WTC11 (cell line): ENCODE results near the gene SHBG. TPM values are rescaled to one million over a fixed set of nuclear protein-coding genes. Genes with fewer than 3 reads are reported as not detected.

Experiments used
- ATAC-seq: fragments of 200-7000 bp; cut with Tn5 transposase; 2 replicates; pipeline ENCODE4 v1.10.0; 2021; ENCODE audit warnings: mild to moderate bottlenecking, moderate library complexity
- CTCF ChIA-PET: fragments of 300-600 bp; sonication (Branson Sonifier 250); formaldehyde crosslinking; loops from one replicate; lab custom pipeline; 2021; ENCODE audit warnings: antibody characterized with exemption; lab: Charles Lee
- POLR2A ChIA-PET: fragments of 350-600 bp; sonication (Branson Sonifier 250); formaldehyde crosslinking; loops from one replicate; lab custom pipeline; 2021; ENCODE audit warnings: antibody characterized with exemption; lab: Charles Lee
- DNase-seq: peaks from one replicate; pipeline ENCODE4 v3.0.0; 2021; ENCODE audit warnings: low spot score
- H3K27ac Mint-ChIP-seq: 2 replicates; pipeline ENCODE4 v1.8.0; 2021; ENCODE audit warnings: mixed read lengths
- H3K27me3 Mint-ChIP-seq: 2 replicates; pipeline ENCODE4 v1.8.0; 2021; ENCODE audit warnings: low read depth, mild to moderate bottlenecking, moderate library complexity, mixed read lengths
- H3K36me3 Mint-ChIP-seq: 2 replicates; pipeline ENCODE4 v1.8.0; 2021; ENCODE audit warnings: mixed read lengths
- H3K4me1 Mint-ChIP-seq: 2 replicates; pipeline ENCODE4 v1.8.0; 2022; ENCODE audit warnings: mixed read lengths
- H3K4me3 Mint-ChIP-seq: 2 replicates; pipeline ENCODE4 v1.8.0; 2021; ENCODE audit warnings: mild to moderate bottlenecking, moderate library complexity, mixed read lengths
- H3K9me3 Mint-ChIP-seq: 2 replicates; pipeline ENCODE4 v1.8.0; 2021; ENCODE audit warnings: mixed read lengths
- ARID4B ChIP-seq: sonication (generic); formaldehyde crosslinking; IDR thresholded peaks from 2 replicates; pipeline ENCODE4 v1.8.0; 2023; ENCODE audit warnings: missing genetic modification reagents, mild to moderate bottlenecking, borderline replicate concordance
- ATF1 ChIP-seq: sonication (generic); formaldehyde crosslinking; IDR thresholded peaks from 2 replicates; pipeline ENCODE4 v1.8.1; 2023; ENCODE audit warnings: mild to moderate bottlenecking, moderate library complexity, missing genetic modification reagents
- ATF2 ChIP-seq: sonication (generic); formaldehyde crosslinking; IDR thresholded peaks from 2 replicates; pipeline ENCODE4 v1.8.1; 2022; ENCODE audit warnings: low read depth, missing genetic modification reagents, borderline replicate concordance
- CREM ChIP-seq: sonication (generic); formaldehyde crosslinking; IDR thresholded peaks from 2 replicates; pipeline ENCODE4 v1.8.1; 2022; ENCODE audit warnings: mild to moderate bottlenecking, missing genetic modification reagents, moderate library complexity
- E2F1 ChIP-seq: sonication (generic); formaldehyde crosslinking; IDR thresholded peaks from 2 replicates; pipeline ENCODE4 v1.8.0; 2022; ENCODE audit warnings: mild to moderate bottlenecking, missing genetic modification reagents
- ERG ChIP-seq: fragments of 250-450 bp; sonication (Bioruptor Pico); IDR thresholded peaks from 2 replicates; pipeline ENCODE4 v1.8.0; 2021; ENCODE audit warnings: mild to moderate bottlenecking
- GRHL2 ChIP-seq: fragments of 250-450 bp; sonication (Bioruptor Pico); IDR thresholded peaks from 2 replicates; pipeline ENCODE4 v1.8.0; 2022; ENCODE audit warnings: mild to moderate bottlenecking, moderate library complexity; ENCODE audit not compliant: insufficient replicate concordance, severe bottlenecking
- NR3C1 ChIP-seq: sonication (generic); formaldehyde crosslinking; conservative IDR thresholded peaks from 2 replicates; pipeline ENCODE4 v1.8.1; 2023; ENCODE audit warnings: low read depth, mild to moderate bottlenecking, missing genetic modification reagents
- SP1 ChIP-seq: sonication (generic); formaldehyde crosslinking; conservative IDR thresholded peaks from 2 replicates; pipeline ENCODE4 v1.8.1; 2022; ENCODE audit warnings: missing genetic modification reagents
- STAT6 ChIP-seq: sonication (generic); formaldehyde crosslinking; conservative IDR thresholded peaks from 2 replicates; pipeline ENCODE4 v1.8.1; 2023; ENCODE audit warnings: mild to moderate bottlenecking, low read depth, missing genetic modification reagents, moderate library complexity
- ZMAT4 ChIP-seq: fragments of 250-450 bp; sonication (Bioruptor Pico); IDR thresholded peaks from 2 replicates; pipeline ENCODE4 v1.9.0; 2021; ENCODE audit warnings: mild to moderate bottlenecking
- ZNF232 ChIP-seq: sonication (generic); formaldehyde crosslinking; IDR thresholded peaks from 2 replicates; pipeline ENCODE4 v1.8.0; 2022; ENCODE audit warnings: mild to moderate bottlenecking, missing genetic modification reagents
- ZNF263 ChIP-seq: sonication (generic); formaldehyde crosslinking; IDR thresholded peaks from 2 replicates; pipeline ENCODE4 v1.8.1; 2022; ENCODE audit warnings: low read depth, mild to moderate bottlenecking, moderate library complexity, missing genetic modification reagents
- ZNF281 ChIP-seq: sonication (generic); formaldehyde crosslinking; IDR thresholded peaks from 2 replicates; pipeline ENCODE4 v1.8.0; 2023; ENCODE audit warnings: mild to moderate bottlenecking, missing genetic modification reagents
- ZNF317 ChIP-seq: sonication (generic); formaldehyde crosslinking; IDR thresholded peaks from 2 replicates; pipeline ENCODE4 v1.8.1; 2023; ENCODE audit warnings: low read depth, mild to moderate bottlenecking, moderate library complexity, missing genetic modification reagents, borderline replicate concordance
- ZNF425 ChIP-seq: fragments of 250-450 bp; sonication (Bioruptor Pico); conservative IDR thresholded peaks from 2 replicates; pipeline ENCODE4 v1.9.0; 2021; ENCODE audit warnings: mild to moderate bottlenecking
- total RNA-seq: library from RNA; stranded (reverse); gene quantifications from 3 replicates; pipeline ENCODE4 v1.2.3, GENCODE V29; 2021

Gene SHBG
- total RNA-seq, 1 experiment from 2014 or later, result 0.83 TPM

- TF ChIP-seq E2F1 (no peak), CREM (no peak), ATF2 (no peak)
Observed at GRCh38 chr17:7614425-7615264, 15.3 kb upstream of the SHBG start, which contains the start of gene FXR2 (continued).

GRCh38 chr17:7615265-7615747, 14.6 kb upstream of the SHBG start:
- ATAC-seq, result no peak
- H3K4me3 Mint-ChIP-seq, result peak overlapping the region; percentile 73
- H3K27ac Mint-ChIP-seq, result peak overlapping the region; percentile 99
- no peak for DNase-seq
- CTCF ChIA-PET, result interaction anchor here (1.1 to 3.5 kb wide), 20 partner anchors 12 to 375 kb away, joined by 3 to 47 read pairs (median 8); partner anchors contain the start of genes ATP1B2, DNAH2, MPDU1 and SAT2
- H3K4me1 Mint-ChIP-seq, result peaks cover 22% of the 10 kb centered on the region
- H3K9me3 Mint-ChIP-seq, result no peaks in the 10 kb centered on the region
- H3K36me3 Mint-ChIP-seq, result peaks cover 6% of the 10 kb centered on the region; the same call in 1 of the 2 replicates
- POLR2A ChIA-PET, result interaction anchor here (0.7 to 2.8 kb wide), 5 partner anchors 12 to 72 kb away, joined by 5 to 31 read pairs (median 8); partner anchors contain the start of genes ATP1B2, MPDU1, SAT2 and TP53
- no peaks in the 10 kb centered on the region for H3K27me3 Mint-ChIP-seq
- TF ChIP-seq ERG (CRISPR knock-in tag) (no peak), STAT6 (CRISPR knock-in tag) (no peak), NR3C1 (CRISPR knock-in tag) (no peak), CREM (no peak), ZNF281 (CRISPR knock-in tag) (no peak), GRHL2 (no peak), ATF1 (no peak), ZNF232 (CRISPR knock-in tag) (no peak), ZNF425 (CRISPR knock-in tag) (no peak), ZNF263 (CRISPR knock-in tag) (no peak), ARID4B (CRISPR knock-in tag) (no peak), SP1 (CRISPR knock-in tag) (peak; percentile 15; the same call in 1 of the 2 replicates), ZMAT4 (CRISPR knock-in tag) (no peak), ZNF317 (no peak)
